ENCODE results near the gene TNFRSF14. TPM values are rescaled to one million over a fixed set of nuclear protein-coding genes. Genes with fewer than 3 reads are reported as not detected.

Gene TNFRSF14
- total RNA-seq, 1 experiment from 2014 or later = 25.5 TPM

DNA sequence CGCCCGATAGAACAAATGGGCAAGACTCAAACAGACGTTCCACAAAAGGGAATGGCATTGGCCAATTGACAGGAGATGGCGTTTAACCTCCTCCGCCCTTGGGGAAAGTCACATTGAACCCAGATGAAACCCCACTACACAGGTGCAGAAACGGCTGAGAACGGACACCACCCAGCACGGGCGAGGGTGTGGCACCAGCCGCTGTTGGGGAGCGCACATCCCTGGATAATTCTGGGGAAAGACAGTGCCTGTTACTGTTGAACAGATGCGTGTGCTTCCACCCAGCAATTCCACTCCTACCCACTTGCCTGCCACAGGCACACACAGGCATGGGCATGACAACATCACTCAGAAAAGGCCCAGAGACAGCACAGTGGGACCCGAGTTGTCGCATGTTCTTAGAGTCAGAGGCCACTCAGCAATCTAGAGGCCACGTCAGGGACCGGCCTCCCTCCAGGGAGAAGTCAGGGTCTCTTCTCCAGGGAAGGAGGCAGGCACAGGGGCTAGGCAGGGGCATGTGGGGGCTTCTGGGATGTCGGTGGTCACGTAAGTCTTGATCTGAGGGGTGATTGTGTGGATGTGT is 45.6 kb downstream of the TNFRSF14 start:
- Histone ChIP-seq H3F3A (ENCODE audit: low read length, unreplicated experiment) (no peaks in the 10 kb centered on the region), H3K9ac (ENCODE audit: low read length) (no peak overlapping the region), H3K79me2 (ENCODE audit: low read length) (no peaks in the 10 kb centered on the region), H3K4me3 (ENCODE audit: low read length) (no peak overlapping the region), H2AFZ (ENCODE audit: low read length) (no peak overlapping the region), H3K4me2 (ENCODE audit: low read length) (no peak overlapping the region), H3K27me3 (ENCODE audit: low read length) (peaks cover 3% of the 10 kb centered on the region; the same call in 1 of the 2 replicates), H3K9me3 (ENCODE audit: low read length) (peaks cover 6% of the 10 kb centered on the region; the same call in 1 of the 2 replicates), H3K9me2 (replicated peaks; ENCODE audit: low read length) (no peaks in the 10 kb centered on the region), H3K27ac (ENCODE audit: low read length) (no peak overlapping the region), H3K4me1 (ENCODE audit: insufficient read depth, low read length) (no peaks in the 10 kb centered on the region), H3K36me3 (ENCODE audit: low read depth, low read length) (no peaks in the 10 kb centered on the region), H4K20me1 (ENCODE audit: low read length) (no peaks in the 10 kb centered on the region)
- POLR2A ChIA-PET (ENCODE audit: unreplicated experiment) = no interaction called here
- DNase-seq (no peak), ATAC-seq (no peak)
- intact Hi-C loops (cut with micrococcal nuclease) = no loop called here
- CTCF ChIA-PET = no interaction called here
- TF ChIP-seq EZH2 (IDR thresholded peaks at IDR 0.05; ENCODE audit: low read length, unreplicated experiment) (no peak), EZH2phosphoT487 (IDR thresholded peaks at IDR 0.05; ENCODE audit: borderline replicate concordance, low read length) (no peak)
- TF ChIP-seq, protein P1, sequence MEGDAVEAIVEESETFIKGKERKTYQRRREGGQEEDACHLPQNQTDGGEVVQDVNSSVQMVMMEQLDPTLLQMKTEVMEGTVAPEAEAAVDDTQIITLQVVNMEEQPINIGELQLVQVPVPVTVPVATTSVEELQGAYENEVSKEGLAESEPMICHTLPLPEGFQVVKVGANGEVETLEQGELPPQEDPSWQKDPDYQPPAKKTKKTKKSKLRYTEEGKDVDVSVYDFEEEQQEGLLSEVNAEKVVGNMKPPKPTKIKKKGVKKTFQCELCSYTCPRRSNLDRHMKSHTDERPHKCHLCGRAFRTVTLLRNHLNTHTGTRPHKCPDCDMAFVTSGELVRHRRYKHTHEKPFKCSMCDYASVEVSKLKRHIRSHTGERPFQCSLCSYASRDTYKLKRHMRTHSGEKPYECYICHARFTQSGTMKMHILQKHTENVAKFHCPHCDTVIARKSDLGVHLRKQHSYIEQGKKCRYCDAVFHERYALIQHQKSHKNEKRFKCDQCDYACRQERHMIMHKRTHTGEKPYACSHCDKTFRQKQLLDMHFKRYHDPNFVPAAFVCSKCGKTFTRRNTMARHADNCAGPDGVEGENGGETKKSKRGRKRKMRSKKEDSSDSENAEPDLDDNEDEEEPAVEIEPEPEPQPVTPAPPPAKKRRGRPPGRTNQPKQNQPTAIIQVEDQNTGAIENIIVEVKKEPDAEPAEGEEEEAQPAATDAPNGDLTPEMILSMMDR (conservative IDR thresholded peaks at IDR 0.05; ENCODE audit: low read depth, low read length) = no peak
- no TSS peak for BruUV-seq (replicated peaks)

DNA sequence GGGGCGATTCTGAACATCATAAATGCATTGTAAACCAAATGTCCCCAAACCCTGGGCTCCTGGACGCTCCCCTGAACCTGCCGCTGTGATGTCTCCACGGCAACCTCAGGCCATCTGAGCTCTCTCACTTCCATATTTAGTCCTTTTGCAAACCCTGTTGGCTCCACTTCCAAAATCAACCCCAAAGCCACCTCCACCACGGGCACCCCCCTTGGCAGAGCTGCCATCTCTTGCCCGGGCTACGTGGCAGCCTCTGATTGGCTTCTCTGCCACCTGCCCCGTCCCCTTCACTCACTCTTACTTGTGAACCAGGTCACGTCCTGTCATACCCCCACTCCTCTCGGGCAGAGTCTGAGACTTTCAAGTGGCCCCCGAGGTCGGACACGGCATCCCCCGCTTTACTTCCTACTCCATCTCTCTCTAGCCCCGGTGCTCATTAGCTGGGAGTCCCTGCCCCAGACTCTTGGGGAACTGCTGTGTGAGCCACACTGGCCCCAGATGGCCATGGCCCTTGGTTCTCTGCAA is 46.2 kb downstream of the TNFRSF14 start:
- Histone ChIP-seq H3K27ac (ENCODE audit: low read length) (no peak overlapping the region), H4K20me1 (ENCODE audit: low read length) (no peaks in the 10 kb centered on the region), H3K4me3 (ENCODE audit: low read length) (no peak overlapping the region), H3K9ac (ENCODE audit: low read length) (no peak overlapping the region), H2AFZ (ENCODE audit: low read length) (no peak overlapping the region), H3F3A (ENCODE audit: low read length, unreplicated experiment) (no peaks in the 10 kb centered on the region), H3K9me2 (replicated peaks; ENCODE audit: low read length) (no peaks in the 10 kb centered on the region), H3K79me2 (ENCODE audit: low read length) (no peaks in the 10 kb centered on the region), H3K36me3 (ENCODE audit: low read depth, low read length) (no peaks in the 10 kb centered on the region), H3K4me1 (ENCODE audit: insufficient read depth, low read length) (no peaks in the 10 kb centered on the region), H3K27me3 (ENCODE audit: low read length) (peaks cover 3% of the 10 kb centered on the region; the same call in 1 of the 2 replicates), H3K4me2 (ENCODE audit: low read length) (no peak overlapping the region), H3K9me3 (ENCODE audit: low read length) (peaks cover 6% of the 10 kb centered on the region; the same call in 1 of the 2 replicates)
- no TSS peak for BruUV-seq (replicated peaks)
- TF ChIP-seq EZH2 (IDR thresholded peaks at IDR 0.05; ENCODE audit: low read length, unreplicated experiment) (no peak), EZH2phosphoT487 (IDR thresholded peaks at IDR 0.05; ENCODE audit: borderline replicate concordance, low read length) (no peak)
- TF ChIP-seq, protein P1 (conservative IDR thresholded peaks at IDR 0.05; ENCODE audit: low read depth, low read length) = no peak
- POLR2A ChIA-PET (ENCODE audit: unreplicated experiment) = no interaction called here
- ATAC-seq (no peak), DNase-seq (no peak)
- intact Hi-C loops (cut with micrococcal nuclease) = no loop called here
- CTCF ChIA-PET = no interaction called here

DNA sequence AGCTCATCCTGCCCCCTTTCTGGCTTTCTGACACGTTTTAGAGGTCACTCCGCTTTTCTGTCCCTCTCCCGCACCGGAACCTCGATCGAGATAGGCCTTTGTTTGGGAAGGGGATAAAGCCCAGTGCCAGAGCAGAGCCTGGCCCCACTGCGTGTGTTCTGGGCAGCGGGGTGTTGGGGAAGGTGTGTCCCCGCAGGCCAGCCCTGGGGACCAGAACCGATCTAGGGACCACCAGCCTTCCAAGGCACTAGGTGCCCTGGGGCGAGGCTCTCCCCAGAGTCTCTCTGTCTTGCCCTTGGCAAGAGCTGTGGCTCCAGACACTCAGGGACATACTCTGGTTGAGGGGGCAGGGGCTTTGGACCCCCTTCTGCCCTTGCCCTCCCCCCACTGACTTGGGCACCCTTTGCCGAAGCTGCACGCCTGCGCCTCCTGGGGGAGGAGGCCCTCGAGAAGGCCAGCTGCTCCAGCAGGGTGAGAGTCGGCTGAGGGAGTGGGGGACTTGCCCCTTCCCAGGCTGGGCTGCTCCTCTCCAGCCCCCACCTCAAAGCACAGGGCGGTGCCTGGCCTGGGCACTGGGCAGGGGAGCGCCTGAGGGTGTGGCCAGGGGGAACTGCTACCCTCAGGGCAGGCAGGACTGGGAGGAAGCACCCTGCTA is 46.8 kb downstream of the TNFRSF14 start:
- H3K4me2 ChIP-seq (ENCODE audit: low read length) = no peak overlapping the region
- peaks cover 6% of the 10 kb centered on the region; the same call in 1 of the 2 replicates for H3K9me3 ChIP-seq (ENCODE audit: low read length)
- BruUV-seq (replicated peaks) = no TSS peak
- no peaks in the 10 kb centered on the region for H3F3A ChIP-seq (ENCODE audit: low read length, unreplicated experiment)
- POLR2A ChIA-PET (ENCODE audit: unreplicated experiment) = no interaction called here
- no peak for ATAC-seq
- no peaks in the 10 kb centered on the region for H3K36me3 ChIP-seq (ENCODE audit: low read depth, low read length)
- CTCF ChIA-PET = no interaction called here
- intact Hi-C loops (cut with micrococcal nuclease) = no loop called here
- no peak overlapping the region for H3K4me3 ChIP-seq (ENCODE audit: low read length)
- DNase-seq = no peak
- H3K27me3 ChIP-seq (ENCODE audit: low read length) = peaks cover 3% of the 10 kb centered on the region; the same call in 1 of the 2 replicates
- H3K27ac ChIP-seq (ENCODE audit: low read length) = no peak overlapping the region
- no peak overlapping the region for H2AFZ ChIP-seq (ENCODE audit: low read length)
- TF ChIP-seq EZH2 (IDR thresholded peaks at IDR 0.05; ENCODE audit: low read length, unreplicated experiment) = no peak
- TF ChIP-seq, protein P1 (conservative IDR thresholded peaks at IDR 0.05; ENCODE audit: low read depth, low read length) = no peak
- TF ChIP-seq EZH2phosphoT487 (IDR thresholded peaks at IDR 0.05; ENCODE audit: borderline replicate concordance, low read length) = no peak
- no peaks in the 10 kb centered on the region for H3K9me2 ChIP-seq (replicated peaks; ENCODE audit: low read length)
- no peaks in the 10 kb centered on the region for H3K79me2 ChIP-seq (ENCODE audit: low read length)
- no peak overlapping the region for H3K9ac ChIP-seq (ENCODE audit: low read length)
- no peaks in the 10 kb centered on the region for H4K20me1 ChIP-seq (ENCODE audit: low read length)
- H3K4me1 ChIP-seq (ENCODE audit: insufficient read depth, low read length) = no peaks in the 10 kb centered on the region

All from PC-3 (cell line).